Tibial nerve (tissue), 4 donors: ENCODE data around the gene GPR142.

Source experiments
- CTCF ChIP-seq, 5 experiments: fragments of 200-600 bp in 3 of 5; fragments of 450-650 bp in 2 of 5; sonication (generic) in 3 of 5; IDR thresholded peaks; one replicate each; pipeline ENCODE4 v1.5.1; 2016 to 2019; ENCODE audit warnings: antibody characterized with exemption in 5 of 5, mild to moderate bottlenecking in 3 of 5, moderate library complexity in 2 of 5
- EP300 ChIP-seq, 2 donors: sonication (generic); formaldehyde crosslinking; IDR thresholded peaks; one replicate each; pipeline ENCODE4 v1.6.1; 2017; ENCODE audit warnings: antibody characterized with exemption in 2 of 2, mild to moderate bottlenecking in 1 of 2
- POLR2A ChIP-seq, 2 donors: fragments of 450-650 bp; IDR thresholded peaks; one replicate each; pipeline ENCODE4 v1.6.1; 2017; ENCODE audit warnings: antibody characterized with exemption in 2 of 2, mild to moderate bottlenecking in 2 of 2, moderate library complexity in 2 of 2

GRCh38 chr17:74329378-74329777 is 37.9 kb upstream of the GPR142 start:
- TF ChIP-seq POLR2A (IDR thresholded peaks at IDR 0.05) (no peak), CTCF (IDR thresholded peaks at IDR 0.05) (no peak), EP300 (IDR thresholded peaks at IDR 0.05) (no peak)
